Neural cell (in vitro differentiated cells): Measurements from ENCODE around the gene TFB2M.

Source experiments
- CTCF ChIP-seq: fragments of 450-650 bp; IDR thresholded peaks from 2 replicates; pipeline ENCODE4 v1.5.1; 2014; ENCODE audit warnings: antibody characterized with exemption, mild to moderate bottlenecking, moderate library complexity; ENCODE audit not compliant: poor library complexity, severe bottlenecking
- EP300 ChIP-seq: fragments of 450-650 bp; conservative IDR thresholded peaks from 2 replicates; pipeline ENCODE4 v1.6.1; 2014; ENCODE audit warnings: antibody characterized with exemption, mild to moderate bottlenecking, moderate library complexity; ENCODE audit not compliant: poor library complexity, severe bottlenecking

- TF ChIP-seq CTCF (no peak), EP300 (no peak)
Measured at GRCh38 chr1:246579818-246580217, 13.8 kb upstream of the TFB2M start.
